ENCODE measurements around the gene STK36. TPM values are rescaled to one million over a fixed set of nuclear protein-coding genes. Genes with fewer than 3 reads are reported as not detected.

STK36 gene
- total RNA-seq, 4 donors from 2014 or later: 63.9 to 71.4 (median 67.6) TPM

DNA sequence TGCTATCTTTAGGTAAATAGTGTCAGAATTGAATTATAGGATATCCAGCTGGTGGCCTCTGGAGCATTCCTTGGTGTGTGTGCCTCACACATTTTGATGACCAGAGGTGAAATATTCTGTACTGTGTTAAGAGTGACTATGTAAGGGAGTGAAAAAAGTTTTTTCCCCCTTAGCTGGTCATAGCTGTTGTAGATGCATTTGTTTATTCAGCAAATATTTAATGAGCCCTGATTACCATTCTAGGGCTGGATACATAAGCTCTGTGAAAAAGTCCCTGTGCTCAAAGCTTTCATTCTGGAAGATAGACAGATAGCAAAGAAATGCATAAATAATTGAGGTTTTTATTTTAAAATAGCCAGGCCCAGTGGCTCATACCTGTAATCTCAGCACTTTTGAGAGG, 49.6 kb downstream of the STK36 start:
- H3K27ac ChIP-seq: peak overlapping the region in 2 of 4 donors; percentile 73 to 83
- H3K9me3 ChIP-seq: peaks cover 0 to 11% (median 2%) of the 10 kb centered on the region in 4 donors
- H3K4me1 ChIP-seq: peaks cover 0 to 44% (median 11%) of the 10 kb centered on the region in 4 donors
- TF ChIP-seq POLR2A (IDR thresholded peaks at IDR 0.05): no peak
- H3K4me3 ChIP-seq: no peak overlapping the region
- H3K36me3 ChIP-seq: peaks cover 0 to 30% (median 0%) of the 10 kb centered on the region in 3 donors
- H3K27me3 ChIP-seq: no peaks in the 10 kb centered on the region
- no peak for DNase-seq (ENCODE audit: low spot score in 2 of 2)

DNA sequence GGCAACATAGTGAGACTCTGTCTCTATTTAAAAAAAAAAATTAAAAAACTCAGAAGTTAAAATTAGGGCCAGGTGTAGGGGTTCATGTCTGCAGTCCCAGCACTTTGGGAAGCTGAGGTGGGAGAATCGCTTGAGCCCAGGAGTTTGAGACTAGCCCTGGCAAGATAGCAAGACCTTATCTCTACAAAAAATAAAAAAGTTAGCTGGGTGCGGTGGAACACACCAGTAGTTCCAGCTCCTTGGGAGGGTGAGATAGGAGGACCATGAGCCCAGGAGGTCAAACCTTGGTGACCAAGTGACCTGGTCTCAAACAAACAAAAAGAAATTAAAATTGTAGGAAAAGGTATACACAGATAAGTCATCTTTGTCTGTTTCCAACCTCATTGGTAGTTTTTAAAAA, 50.0 kb downstream of the STK36 start:
- 93 to 94% methylated on average over 2 of the region's 2 CpGs for WGBS, 2 donors
- Histone ChIP-seq H3K4me3 (no peak overlapping the region), H3K27ac (peak overlapping the region in 2 of 4 donors; percentile 73 to 83), H3K9me3 (peaks cover 0 to 16% (median 2%) of the 10 kb centered on the region in 4 donors), H3K27me3 (no peaks in the 10 kb centered on the region), H3K4me1 (peaks cover 0 to 40% (median 10%) of the 10 kb centered on the region in 4 donors), H3K36me3 (peaks cover 0 to 33% (median 0%) of the 10 kb centered on the region in 3 donors)
- DNase-seq (ENCODE audit: low spot score in 2 of 2): no peak
- TF ChIP-seq EP300 (IDR thresholded peaks at IDR 0.05) (no peak), POLR2A (IDR thresholded peaks at IDR 0.05) (no peak)

DNA sequence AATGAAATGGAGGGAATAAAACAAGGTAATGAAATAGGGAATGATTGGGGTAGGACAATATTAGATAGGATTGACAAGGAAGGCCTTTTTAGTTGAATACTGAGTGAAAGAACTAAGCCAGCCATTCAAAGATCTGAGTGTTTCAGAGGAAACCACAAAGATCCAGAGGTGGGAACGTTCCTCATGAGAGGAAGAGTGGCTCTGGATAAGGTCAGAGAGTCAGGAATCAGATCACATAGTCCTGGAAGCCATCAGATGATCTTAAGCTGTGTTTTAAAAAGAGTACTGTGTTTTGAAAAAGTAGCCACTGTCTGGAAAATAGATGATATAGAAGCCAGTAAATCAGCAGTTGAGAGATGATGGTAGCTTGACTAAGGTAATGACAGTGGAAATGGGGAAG, 50.5 kb downstream of the STK36 start:
- H3K4me1 ChIP-seq: peaks cover 0 to 35% (median 7%) of the 10 kb centered on the region in 4 donors
- H3K27me3 ChIP-seq: no peaks in the 10 kb centered on the region
- peaks cover 0 to 21% (median 2%) of the 10 kb centered on the region in 4 donors for H3K9me3 ChIP-seq
- peak overlapping the region in 2 of 4 donors; percentile 73 to 83 for H3K27ac ChIP-seq
- H3K4me3 ChIP-seq: no peak overlapping the region
- peaks cover 0 to 31% (median 0%) of the 10 kb centered on the region in 3 donors for H3K36me3 ChIP-seq
- 16 to 21% methylated on average over 1 of the region's 1 CpG for WGBS, 2 donors
- TF ChIP-seq POLR2A (IDR thresholded peaks at IDR 0.05) (no peak), EP300 (IDR thresholded peaks at IDR 0.05) (no peak)
- TF ChIP-seq, protein P1, sequence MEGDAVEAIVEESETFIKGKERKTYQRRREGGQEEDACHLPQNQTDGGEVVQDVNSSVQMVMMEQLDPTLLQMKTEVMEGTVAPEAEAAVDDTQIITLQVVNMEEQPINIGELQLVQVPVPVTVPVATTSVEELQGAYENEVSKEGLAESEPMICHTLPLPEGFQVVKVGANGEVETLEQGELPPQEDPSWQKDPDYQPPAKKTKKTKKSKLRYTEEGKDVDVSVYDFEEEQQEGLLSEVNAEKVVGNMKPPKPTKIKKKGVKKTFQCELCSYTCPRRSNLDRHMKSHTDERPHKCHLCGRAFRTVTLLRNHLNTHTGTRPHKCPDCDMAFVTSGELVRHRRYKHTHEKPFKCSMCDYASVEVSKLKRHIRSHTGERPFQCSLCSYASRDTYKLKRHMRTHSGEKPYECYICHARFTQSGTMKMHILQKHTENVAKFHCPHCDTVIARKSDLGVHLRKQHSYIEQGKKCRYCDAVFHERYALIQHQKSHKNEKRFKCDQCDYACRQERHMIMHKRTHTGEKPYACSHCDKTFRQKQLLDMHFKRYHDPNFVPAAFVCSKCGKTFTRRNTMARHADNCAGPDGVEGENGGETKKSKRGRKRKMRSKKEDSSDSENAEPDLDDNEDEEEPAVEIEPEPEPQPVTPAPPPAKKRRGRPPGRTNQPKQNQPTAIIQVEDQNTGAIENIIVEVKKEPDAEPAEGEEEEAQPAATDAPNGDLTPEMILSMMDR (IDR thresholded peaks at IDR 0.05): no peak
- no peak for DNase-seq (ENCODE audit: low spot score in 2 of 2)

DNA sequence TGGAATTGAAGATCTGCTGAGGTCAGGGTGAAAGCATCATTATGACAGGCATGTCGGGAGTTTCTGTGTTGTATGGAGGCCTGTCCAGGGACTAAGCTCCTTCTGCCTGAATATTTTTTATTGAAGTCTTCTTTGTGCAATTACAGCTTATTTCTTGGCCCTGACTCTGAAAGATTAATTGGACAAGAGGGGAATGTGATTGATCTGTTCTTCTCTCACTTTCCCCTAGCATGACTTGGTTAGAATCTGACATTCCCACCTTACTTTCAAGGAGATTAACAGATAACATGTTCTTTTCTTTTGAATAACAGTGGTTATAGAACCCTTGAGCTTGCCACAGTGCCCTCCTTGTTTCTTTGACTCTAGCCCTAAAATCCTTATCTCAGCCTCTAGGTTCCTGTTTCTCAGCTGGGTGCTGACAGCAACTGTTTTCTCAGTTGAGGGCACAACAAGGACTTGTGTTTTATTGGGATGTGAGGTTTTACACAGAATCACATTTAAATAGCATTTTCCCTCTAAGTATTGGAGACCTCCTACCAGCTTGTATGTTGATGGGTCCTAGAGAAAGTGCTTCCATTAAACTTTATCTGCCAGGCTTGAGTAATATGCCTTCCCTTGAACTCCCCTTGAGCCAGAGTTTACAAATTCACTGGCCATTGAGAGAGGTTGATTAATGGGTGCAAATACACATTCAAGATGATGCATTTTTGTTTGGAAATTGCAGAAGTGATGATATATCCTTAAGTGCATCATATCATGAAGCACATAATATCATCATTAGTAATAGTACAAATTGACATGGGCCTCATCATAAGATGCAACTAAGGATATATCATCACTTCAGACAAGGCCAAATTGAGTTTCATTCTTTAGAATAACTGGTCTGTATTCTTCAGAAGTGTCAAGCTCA, 51.2 kb downstream of the STK36 start:
- no peak for TF ChIP-seq EP300 (IDR thresholded peaks at IDR 0.05)
- TF ChIP-seq, protein P1 (IDR thresholded peaks at IDR 0.05): no peak
- no peak for TF ChIP-seq POLR2A (IDR thresholded peaks at IDR 0.05)
- Histone ChIP-seq H3K4me3 (no peak overlapping the region), H3K36me3 (peaks cover 0 to 30% (median 0%) of the 10 kb centered on the region in 3 donors), H3K9me3 (peaks cover 0 to 26% (median 4%) of the 10 kb centered on the region in 4 donors), H3K27me3 (no peaks in the 10 kb centered on the region), H3K27ac (peak overlapping the region in 3 of 4 donors; percentile 13 to 83 (median 73)), H3K4me1 (peaks cover 0 to 31% (median 6%) of the 10 kb centered on the region in 4 donors)
- WGBS, 2 donors: 25 to 45% methylated on average over 1 of the region's 1 CpG
- DNase-seq (ENCODE audit: low spot score in 2 of 2): no peak

DNA sequence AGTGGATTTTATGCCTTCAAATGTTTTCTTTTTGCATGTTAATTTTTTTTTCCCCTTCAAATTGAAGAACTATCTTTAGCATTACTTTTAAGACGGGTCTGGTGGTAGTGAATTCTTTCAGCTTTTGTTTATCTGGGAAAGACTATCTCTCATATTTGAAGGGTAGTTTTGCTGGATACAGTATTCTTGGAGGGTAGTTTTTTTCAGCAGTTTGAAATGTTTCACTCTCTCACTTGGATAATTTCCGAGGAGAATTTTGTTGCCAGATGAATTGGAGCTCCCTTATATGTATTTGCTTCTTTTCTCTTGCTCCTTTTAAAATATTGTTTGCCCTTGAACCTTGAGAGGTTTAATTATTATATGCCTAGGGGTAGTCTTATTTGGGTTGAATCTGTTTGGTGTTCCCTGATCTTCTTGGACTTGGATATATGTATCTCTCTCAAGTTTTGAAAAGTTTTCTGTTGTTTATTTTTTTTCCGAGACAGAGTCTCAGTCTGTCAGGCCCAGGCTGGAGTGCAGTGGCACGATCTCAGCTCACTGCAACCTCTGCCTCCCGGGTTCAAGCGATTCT, 54.2 kb downstream of the STK36 start:
- H3K36me3 ChIP-seq: peaks cover 0 to 25% (median 0%) of the 10 kb centered on the region in 3 donors
- peaks cover 0 to 35% (median 9%) of the 10 kb centered on the region in 4 donors for H3K4me1 ChIP-seq
- DNase-seq (ENCODE audit: low spot score in 2 of 2): no peak
- no peak overlapping the region for H3K4me3 ChIP-seq
- 95 to 98% methylated on average over 6 of the region's 6 CpGs for WGBS, 2 donors
- TF ChIP-seq, protein P1 (IDR thresholded peaks at IDR 0.05): no peak
- no peak for TF ChIP-seq EP300 (IDR thresholded peaks at IDR 0.05)
- no peak for TF ChIP-seq POLR2A (IDR thresholded peaks at IDR 0.05)
- peaks cover 0 to 26% (median 4%) of the 10 kb centered on the region in 4 donors for H3K9me3 ChIP-seq
- no peak overlapping the region for H3K27ac ChIP-seq
- no peaks in the 10 kb centered on the region for H3K27me3 ChIP-seq
